ENCODE results near the gene CFHR1.
"Not testable (repeated sequence)": the region's sequence is repeated elsewhere in the genome, so short reads cannot be mapped to it uniquely, and the experiment has no call there.

The CFHR1 gene

GRCh38 chr1:196808529-196809235 lies 10.8 kb upstream of the CFHR1 start:
- no peaks in the 10 kb centered on the region for H3K4me1 ChIP-seq
- TF ChIP-seq Cebpa-rat (IDR thresholded peaks at IDR 0.05) = no peak
- H3K9ac ChIP-seq = no peak overlapping the region
- H4K20me1 ChIP-seq = no peaks in the 10 kb centered on the region
- no peaks in the 10 kb centered on the region for H3K27me3 ChIP-seq
- H3K4me2 ChIP-seq = no peak overlapping the region
- no peak overlapping the region for H3K4me3 ChIP-seq
- H3K36me3 ChIP-seq = no peaks in the 10 kb centered on the region
- peaks cover 0 to 6% (median 0%) of the 10 kb centered on the region in 11 experiments; a peak in 2 of 22 replicates for H3K9me3 ChIP-seq (replicated peaks in 1 of 11)
- H3K27ac ChIP-seq = no peak overlapping the region

GRCh38 chr1:196817442-196817841 lies 2.1 kb upstream of the CFHR1 start:
- not testable (repeated sequence) for H3K27ac ChIP-seq

GRCh38 chr1:196827860-196828259 lies 8.3 kb downstream of the CFHR1 start:
- H3K4me3 ChIP-seq, H3K4me2 ChIP-seq: not testable (repeated sequence)

More at GRCh38 chr1:196817442-196817841, 2.1 kb upstream of the CFHR1 start:
- not testable (repeated sequence) for H3K4me1 ChIP-seq; H3K9me3 ChIP-seq (replicated peaks in 1 of 11); H4K20me1 ChIP-seq; H3K4me2 ChIP-seq; H3K4me3 ChIP-seq; H3K9ac ChIP-seq; H3K27me3 ChIP-seq; H3K36me3 ChIP-seq

GRCh38 chr1:196849613-196850492 lies 30.3 kb downstream of the CFHR1 start:
- H3K27me3 ChIP-seq; H3K4me1 ChIP-seq; H3K9ac ChIP-seq; H3K4me3 ChIP-seq; H3K27ac ChIP-seq; H3K36me3 ChIP-seq; H3K9me3 ChIP-seq (replicated peaks in 1 of 11); H3K4me2 ChIP-seq; H4K20me1 ChIP-seq: not testable (repeated sequence)

More at GRCh38 chr1:196827860-196828259, 8.3 kb downstream of the CFHR1 start:
- H3K4me1 ChIP-seq; H3K9ac ChIP-seq; H3K27me3 ChIP-seq; H3K36me3 ChIP-seq; H4K20me1 ChIP-seq; H3K27ac ChIP-seq; H3K9me3 ChIP-seq (replicated peaks in 1 of 11): not testable (repeated sequence)

GRCh38 chr1:196856053-196856452 lies 36.5 kb downstream of the CFHR1 start:
- Histone ChIP-seq H3K4me1 (no peaks in the 10 kb centered on the region), H3K4me2 (no peak overlapping the region), H3K27ac (no peak overlapping the region), H4K20me1 (no peaks in the 10 kb centered on the region), H3K9ac (no peak overlapping the region), H3K36me3 (no peaks in the 10 kb centered on the region), H3K27me3 (no peaks in the 10 kb centered on the region), H3K4me3 (no peak overlapping the region), H3K9me3 (replicated peaks in 1 of 11) (no peaks in the 10 kb centered on the region)
- no peak for TF ChIP-seq Cebpa-rat (IDR thresholded peaks at IDR 0.05)

- Histone ChIP-seq H3K9me3 (replicated peaks in 1 of 11) (no peaks in the 10 kb centered on the region), H3K4me3 (no peak overlapping the region), H3K4me2 (no peak overlapping the region), H4K20me1 (no peaks in the 10 kb centered on the region), H3K27ac (no peak overlapping the region), H3K27me3 (no peaks in the 10 kb centered on the region), H3K9ac (no peak overlapping the region), H3K36me3 (no peaks in the 10 kb centered on the region), H3K4me1 (no peaks in the 10 kb centered on the region)
- no peak for TF ChIP-seq Cebpa-rat (IDR thresholded peaks at IDR 0.05)
These were observed 37.7 kb downstream of the CFHR1 start for GRCh38 chr1:196857188-196857587.

GRCh38 chr1:196858811-196859210 lies 39.3 kb downstream of the CFHR1 start:
- H3K4me1 ChIP-seq = no peaks in the 10 kb centered on the region
- no peak overlapping the region for H3K9ac ChIP-seq
- H4K20me1 ChIP-seq = no peaks in the 10 kb centered on the region
- H3K27me3 ChIP-seq = no peaks in the 10 kb centered on the region
- TF ChIP-seq Cebpa-rat (IDR thresholded peaks at IDR 0.05) = no peak
- H3K4me3 ChIP-seq = no peak overlapping the region
- no peaks in the 10 kb centered on the region for H3K9me3 ChIP-seq (replicated peaks in 1 of 11)
- no peaks in the 10 kb centered on the region for H3K36me3 ChIP-seq
- H3K27ac ChIP-seq = no peak overlapping the region
- H3K4me2 ChIP-seq = no peak overlapping the region

GRCh38 chr1:196860323-196860884 lies 40.9 kb downstream of the CFHR1 start:
- no peaks in the 10 kb centered on the region for H3K9me3 ChIP-seq (replicated peaks in 1 of 11)
- H3K9ac ChIP-seq = no peak overlapping the region
- no peak for TF ChIP-seq Cebpa-rat (IDR thresholded peaks at IDR 0.05)
- H3K36me3 ChIP-seq = no peaks in the 10 kb centered on the region
- no peak overlapping the region for H3K27ac ChIP-seq
- H3K4me1 ChIP-seq = no peaks in the 10 kb centered on the region
- no peak overlapping the region for H3K4me3 ChIP-seq
- H4K20me1 ChIP-seq = no peaks in the 10 kb centered on the region
- H3K27me3 ChIP-seq = no peaks in the 10 kb centered on the region
- no peak overlapping the region for H3K4me2 ChIP-seq

- H3K9ac ChIP-seq = no peak overlapping the region
- no peaks in the 10 kb centered on the region for H3K36me3 ChIP-seq
- no peaks in the 10 kb centered on the region for H3K9me3 ChIP-seq (replicated peaks in 1 of 11)
- H3K4me3 ChIP-seq = no peak overlapping the region
- TF ChIP-seq Cebpa-rat (IDR thresholded peaks at IDR 0.05) = no peak
- H3K27me3 ChIP-seq = no peaks in the 10 kb centered on the region
- H4K20me1 ChIP-seq = no peaks in the 10 kb centered on the region
- H3K27ac ChIP-seq = no peak overlapping the region
- no peaks in the 10 kb centered on the region for H3K4me1 ChIP-seq
- H3K4me2 ChIP-seq = no peak overlapping the region
These were observed 41.9 kb downstream of the CFHR1 start for GRCh38 chr1:196861429-196861828.

- H3K27ac ChIP-seq = no peak overlapping the region
- H3K9ac ChIP-seq = no peak overlapping the region
- H3K36me3 ChIP-seq = no peaks in the 10 kb centered on the region
- peaks cover 0 to 10% (median 0%) of the 10 kb centered on the region in 10 experiments; a peak in 4 of 20 replicates for H3K4me1 ChIP-seq
- no peaks in the 10 kb centered on the region for H3K27me3 ChIP-seq
- no peaks in the 10 kb centered on the region for H4K20me1 ChIP-seq
- no peak overlapping the region for H3K4me2 ChIP-seq
- H3K4me3 ChIP-seq = no peak overlapping the region
- H3K9me3 ChIP-seq (replicated peaks in 1 of 11) = no peaks in the 10 kb centered on the region
- TF ChIP-seq Cebpa-rat (IDR thresholded peaks at IDR 0.05) = no peak
These were observed 47.4 kb downstream of the CFHR1 start for GRCh38 chr1:196866974-196867373.

Data from BLaER1 treated with 17β-estradiol and CSF1 and Interleukin-3, amounts not matched to agents 10 nM and 100 nM (cell line).